ENCODE results near the gene ACY1.
A peak's percentile ranks its signal among the peaks of the same experiment; 100 is the strongest.

ACY1 gene

GRCh38 chr3:51962854-51963530 is 20.3 kb upstream of the ACY1 start:
- H3K27ac ChIP-seq = no peak overlapping the region
- no peak for DNase-seq (ENCODE audit: low read depth, low spot score)

GRCh38 chr3:51963951-51964451 is 19.3 kb upstream of the ACY1 start:
- no peak for DNase-seq (ENCODE audit: low read depth, low spot score)
- H3K27ac ChIP-seq = no peak overlapping the region

GRCh38 chr3:51964521-51964920 is 18.8 kb upstream of the ACY1 start:
- no peak overlapping the region for H3K27ac ChIP-seq
- DNase-seq (ENCODE audit: low read depth, low spot score) = no peak

GRCh38 chr3:51966016-51966415 is 17.3 kb upstream of the ACY1 start:
- H3K27ac ChIP-seq = no peak overlapping the region
- DNase-seq (ENCODE audit: low read depth, low spot score) = no peak

- DNase-seq (ENCODE audit: low read depth, low spot score) = no peak
- no peak overlapping the region for H3K27ac ChIP-seq
Measured at GRCh38 chr3:51966486-51966885, 16.8 kb upstream of the ACY1 start.

GRCh38 chr3:51966922-51967383 is 16.4 kb upstream of the ACY1 start:
- peak overlapping the region; percentile 34 for H3K27ac ChIP-seq
- no peak for DNase-seq (ENCODE audit: low read depth, low spot score)

- peak within 1 kb of the TSS; percentile 34 for H3K27ac ChIP-seq
- DNase-seq (ENCODE audit: low read depth, low spot score) = no peak
Measured at GRCh38 chr3:51967384-51968169, 15.8 kb upstream of the ACY1 start, which contains the start of gene PCBP4. Gene PCBP4 (minus strand): TSS chr3:51967454. CDS start chr3:51961240, 6,214 bp downstream.

GRCh38 chr3:51968170-51968775 is 15.1 kb upstream of the ACY1 start:
- no peak overlapping the region for H3K27ac ChIP-seq
- no peak for DNase-seq (ENCODE audit: low read depth, low spot score)

GRCh38 chr3:51968883-51969678 is 14.3 kb upstream of the ACY1 start:
- no peak overlapping the region for H3K27ac ChIP-seq
- no peak for DNase-seq (ENCODE audit: low read depth, low spot score)

GRCh38 chr3:51969841-51970240 is 13.5 kb upstream of the ACY1 start:
- DNase-seq (ENCODE audit: low read depth, low spot score) = no peak
- no peak overlapping the region for H3K27ac ChIP-seq

- H3K27ac ChIP-seq = no peak overlapping the region
- DNase-seq (ENCODE audit: low read depth, low spot score) = no peak
Measured at GRCh38 chr3:51970606-51971300, 12.6 kb upstream of the ACY1 start.

- no peak overlapping the region for H3K27ac ChIP-seq
- no peak for DNase-seq (ENCODE audit: low read depth, low spot score)
Measured at GRCh38 chr3:51971350-51971749, 12.0 kb upstream of the ACY1 start.

GRCh38 chr3:51974277-51974962 is 8.9 kb upstream of the ACY1 start:
- no peak for DNase-seq (ENCODE audit: low read depth, low spot score)
- peak overlapping the region; percentile 64 for H3K27ac ChIP-seq

GRCh38 chr3:51974963-51975851 is 8.1 kb upstream of the ACY1 start, which contains the start of gene ABHD14A:
Gene ABHD14A (plus strand): TSS chr3:51975064. CDS start chr3:51975136, 72 bp downstream.
- DNase-seq (ENCODE audit: low read depth, low spot score) = no peak
- peak within 1 kb of the TSS; percentile 64 for H3K27ac ChIP-seq

GRCh38 chr3:51975852-51976549 is 7.3 kb upstream of the ACY1 start:
- DNase-seq (ENCODE audit: low read depth, low spot score) = no peak
- no peak overlapping the region for H3K27ac ChIP-seq

- peak overlapping the region; percentile 61 for H3K27ac ChIP-seq
- no peak for DNase-seq (ENCODE audit: low read depth, low spot score)
Measured at GRCh38 chr3:51977446-51978142, 5.7 kb upstream of the ACY1 start.

- no peak for DNase-seq (ENCODE audit: low read depth, low spot score)
- H3K27ac ChIP-seq = peak overlapping the region; percentile 61
Measured at GRCh38 chr3:51978143-51978502, 5.2 kb upstream of the ACY1 start.

Measured in epithelial cell of prostate (primary cell).